Skeletal muscle satellite cell (primary cell): ENCODE measurements around the gene AGBL4.

ENCODE experiments used
- H3K27me3 ChIP-seq: 2 replicates; pipeline ENCODE4 v1.7.0; 2013; ENCODE audit warnings: low read length; ENCODE audit not compliant: control insufficient read depth, insufficient read depth
- H3K36me3 ChIP-seq: 2 replicates; pipeline ENCODE4 v1.7.0; 2013; ENCODE audit warnings: mild to moderate bottlenecking, control low read depth, low read length; ENCODE audit not compliant: insufficient read depth
- H3K4me1 ChIP-seq: 2 replicates; pipeline ENCODE4 v1.7.0; 2013; ENCODE audit warnings: low read length; ENCODE audit not compliant: control insufficient read depth, insufficient read depth
- H3K4me2 ChIP-seq: 2 replicates; pipeline ENCODE4 v1.7.0; 2013; ENCODE audit warnings: mild to moderate bottlenecking, low read length
- H3K4me3 ChIP-seq: 2 replicates; pipeline ENCODE4 v1.7.0; 2013; ENCODE audit warnings: low read length
- H3K9ac ChIP-seq: 2 replicates; pipeline ENCODE4 v1.7.0; 2013; ENCODE audit warnings: mild to moderate bottlenecking, low read depth, low read length, moderate library complexity
- H3K9me3 ChIP-seq: replicated peaks from 2 replicates; pipeline ENCODE4 v1.7.0; 2013; ENCODE audit warnings: mild to moderate bottlenecking, control low read depth, low read length

The AGBL4 gene

DNA sequence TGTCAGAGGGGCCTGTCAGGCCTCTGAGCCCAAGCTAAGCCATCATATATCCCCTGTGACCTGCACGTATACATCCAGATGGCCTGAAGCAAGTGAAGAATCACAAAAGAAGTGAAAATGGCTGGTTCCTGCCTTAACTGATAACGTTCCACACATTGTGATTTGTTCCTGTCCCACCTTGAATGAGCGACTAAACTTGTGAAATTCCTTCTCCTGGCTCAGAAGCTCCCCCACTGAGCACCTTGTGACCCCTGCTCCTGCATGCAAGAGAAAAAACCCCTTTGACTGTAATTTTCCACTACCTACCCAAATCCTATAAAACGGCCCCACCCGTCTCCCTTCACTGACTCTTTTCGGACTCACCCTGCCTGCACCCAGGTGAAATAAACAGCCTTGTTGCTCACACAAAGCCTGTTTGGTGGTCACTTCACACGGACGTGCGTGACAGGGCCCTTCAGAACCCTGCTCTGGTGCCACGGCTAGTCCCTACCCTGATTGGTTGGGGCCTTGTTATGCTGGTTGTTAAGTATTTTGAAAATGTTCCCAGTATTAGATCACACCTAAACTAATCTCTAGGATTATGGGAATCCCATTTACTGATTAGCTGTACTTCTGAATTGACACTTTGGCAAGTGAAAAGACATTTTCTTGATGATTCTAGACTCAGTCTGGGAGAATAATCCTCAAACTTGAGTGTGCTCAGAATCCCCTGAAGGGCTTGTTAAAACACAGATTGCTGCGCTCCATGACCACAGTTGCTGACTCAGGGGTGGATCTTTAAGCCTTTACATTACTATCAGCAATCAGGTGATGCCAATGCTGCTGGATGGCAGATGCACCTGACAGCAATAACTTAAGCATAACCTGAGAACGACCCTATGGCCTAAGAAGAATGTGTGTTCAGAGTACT, 1523.0 kb downstream of the AGBL4 start:
- no peak overlapping the region for H3K4me2 ChIP-seq
- no peaks in the 10 kb centered on the region for H3K27me3 ChIP-seq
- H3K4me3 ChIP-seq, result no peak overlapping the region
- H3K36me3 ChIP-seq, result no peaks in the 10 kb centered on the region
- no peak overlapping the region for H3K9ac ChIP-seq
- no peaks in the 10 kb centered on the region for H3K9me3 ChIP-seq
- H3K4me1 ChIP-seq, result peaks cover 4% of the 10 kb centered on the region

DNA sequence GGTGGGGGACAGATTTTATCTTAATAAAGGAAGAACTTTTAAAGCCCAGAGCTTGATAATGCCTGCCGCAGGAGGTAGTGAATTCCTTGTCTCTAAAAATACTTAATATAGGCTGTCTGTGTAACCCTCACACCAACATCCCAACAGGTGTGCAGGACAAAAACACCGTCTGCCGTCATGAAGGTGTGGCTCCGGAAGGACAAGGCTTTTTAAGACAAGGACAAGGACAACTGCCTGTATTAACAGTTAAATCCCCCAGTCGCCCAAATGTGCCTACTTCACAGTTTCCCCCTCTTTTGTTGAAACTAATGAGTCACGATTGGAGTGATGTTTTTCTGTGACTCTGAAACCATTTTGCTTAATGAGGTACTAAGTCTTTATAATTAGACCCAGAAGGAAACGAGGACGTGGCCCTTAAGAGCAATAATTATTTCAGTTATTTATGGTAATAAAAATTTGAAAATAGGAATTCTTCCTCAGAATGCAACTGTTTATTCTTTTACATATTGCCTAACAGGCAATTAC, 1524.5 kb downstream of the AGBL4 start:
- H3K4me3 ChIP-seq, result no peak overlapping the region
- peaks cover 18% of the 10 kb centered on the region for H3K4me1 ChIP-seq
- no peaks in the 10 kb centered on the region for H3K9me3 ChIP-seq
- H3K36me3 ChIP-seq, result no peaks in the 10 kb centered on the region
- no peaks in the 10 kb centered on the region for H3K27me3 ChIP-seq
- no peak overlapping the region for H3K4me2 ChIP-seq
- no peak overlapping the region for H3K9ac ChIP-seq

- no peaks in the 10 kb centered on the region for H3K27me3 ChIP-seq
- no peak overlapping the region for H3K4me3 ChIP-seq
- H3K9ac ChIP-seq, result no peak overlapping the region
- H3K4me2 ChIP-seq, result no peak overlapping the region
- no peaks in the 10 kb centered on the region for H3K36me3 ChIP-seq
- peaks cover 28% of the 10 kb centered on the region for H3K4me1 ChIP-seq
- H3K9me3 ChIP-seq, result no peaks in the 10 kb centered on the region
These were observed 1525.5 kb downstream of the AGBL4 start for GRCh38 chr1:48498096-48498791.

GRCh38 chr1:48495911-48496310, 1527.8 kb downstream of the AGBL4 start:
- no peak overlapping the region for H3K9ac ChIP-seq
- no peak overlapping the region for H3K4me2 ChIP-seq
- no peaks in the 10 kb centered on the region for H3K36me3 ChIP-seq
- H3K4me1 ChIP-seq, result peaks cover 32% of the 10 kb centered on the region
- H3K4me3 ChIP-seq, result no peak overlapping the region
- H3K27me3 ChIP-seq, result no peaks in the 10 kb centered on the region
- H3K9me3 ChIP-seq, result no peaks in the 10 kb centered on the region

DNA sequence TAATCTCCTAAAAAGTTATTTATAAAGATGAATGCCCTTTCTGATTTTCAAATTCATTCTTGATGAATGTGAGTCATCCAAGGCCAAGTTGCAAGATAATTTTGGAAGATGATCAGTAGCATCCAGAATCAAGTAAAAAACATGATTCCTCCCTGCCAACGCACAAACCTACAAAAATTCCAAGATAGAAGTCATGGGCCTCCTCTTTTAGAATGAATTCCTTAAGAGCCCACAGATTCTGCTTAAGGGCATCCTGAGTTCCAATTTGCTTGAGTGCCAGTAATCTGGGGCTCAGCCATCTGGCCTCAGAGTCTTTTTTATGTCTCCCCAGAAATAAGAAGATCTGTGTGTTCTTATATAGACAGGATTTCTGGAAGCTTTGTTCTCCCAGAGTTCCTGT, 1528.6 kb downstream of the AGBL4 start:
- Histone ChIP-seq H3K9me3 (no peaks in the 10 kb centered on the region), H3K4me2 (no peak overlapping the region), H3K36me3 (no peaks in the 10 kb centered on the region), H3K9ac (no peak overlapping the region), H3K4me1 (peaks cover 32% of the 10 kb centered on the region), H3K4me3 (no peak overlapping the region), H3K27me3 (no peaks in the 10 kb centered on the region)

- Histone ChIP-seq H3K27me3 (no peaks in the 10 kb centered on the region), H3K9ac (peak overlapping the region; percentile 31), H3K4me3 (peak overlapping the region; percentile 36), H3K36me3 (no peaks in the 10 kb centered on the region), H3K9me3 (no peaks in the 10 kb centered on the region), H3K4me1 (peaks cover 32% of the 10 kb centered on the region), H3K4me2 (peak overlapping the region; percentile 59)
These were observed 1529.6 kb downstream of the AGBL4 start for GRCh38 chr1:48493970-48494769.

DNA sequence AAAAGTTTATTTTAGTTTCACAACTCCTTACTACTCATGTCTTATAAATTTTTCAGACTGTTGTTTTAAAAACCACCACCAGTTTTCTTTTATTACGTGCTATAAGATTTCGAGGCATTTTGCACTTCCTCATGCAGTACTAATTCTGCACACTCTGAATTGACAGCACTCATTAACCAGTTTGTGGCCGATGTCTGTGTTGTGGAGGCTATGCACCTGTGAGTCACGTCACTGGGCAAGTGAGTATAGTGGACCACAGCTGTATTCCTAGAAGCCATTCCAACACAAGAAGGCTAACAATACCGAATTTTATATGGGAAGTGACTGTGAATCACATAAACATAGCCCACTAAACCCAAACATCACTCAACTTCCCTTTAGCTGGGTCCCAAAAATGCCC, 1530.7 kb downstream of the AGBL4 start:
- no peaks in the 10 kb centered on the region for H3K27me3 ChIP-seq
- no peak overlapping the region for H3K4me2 ChIP-seq
- H3K9me3 ChIP-seq, result no peaks in the 10 kb centered on the region
- H3K4me1 ChIP-seq, result peaks cover 32% of the 10 kb centered on the region
- H3K9ac ChIP-seq, result no peak overlapping the region
- H3K36me3 ChIP-seq, result no peaks in the 10 kb centered on the region
- H3K4me3 ChIP-seq, result no peak overlapping the region

DNA sequence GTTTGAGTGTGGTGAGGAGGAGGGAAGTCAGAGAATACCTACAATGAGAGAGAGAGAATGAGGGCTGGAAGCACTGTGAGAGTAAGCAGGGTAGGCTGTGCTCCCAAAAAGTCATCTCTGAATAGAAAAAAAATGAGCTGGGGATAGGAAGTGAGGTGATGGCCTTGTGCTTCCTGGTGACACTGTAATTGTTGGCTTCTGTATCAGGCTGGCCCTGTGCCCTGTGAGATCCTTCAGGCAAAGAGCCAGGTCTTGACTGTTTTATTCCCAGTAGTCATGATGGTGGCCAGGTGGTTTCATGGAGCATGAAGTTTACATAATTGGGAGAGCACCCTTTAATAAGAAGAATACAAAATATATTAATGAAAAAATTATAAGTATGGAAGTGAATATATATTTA, 1531.4 kb downstream of the AGBL4 start:
- Histone ChIP-seq H3K9me3 (no peaks in the 10 kb centered on the region), H3K4me2 (no peak overlapping the region), H3K9ac (no peak overlapping the region), H3K27me3 (no peaks in the 10 kb centered on the region), H3K36me3 (no peaks in the 10 kb centered on the region), H3K4me3 (no peak overlapping the region), H3K4me1 (peaks cover 32% of the 10 kb centered on the region)

- no peaks in the 10 kb centered on the region for H3K9me3 ChIP-seq
- H3K27me3 ChIP-seq, result peaks cover 4% of the 10 kb centered on the region
These were observed 1535.0 kb downstream of the AGBL4 start for GRCh38 chr1:48488721-48489120.

More at GRCh38 chr1:48488721-48489120, 1535.0 kb downstream of the AGBL4 start:
- Histone ChIP-seq H3K36me3 (no peaks in the 10 kb centered on the region), H3K4me2 (no peak overlapping the region), H3K4me1 (peaks cover 9% of the 10 kb centered on the region), H3K9ac (no peak overlapping the region), H3K4me3 (no peak overlapping the region)
